ENCODE results near the gene ZNF701. TPM values are rescaled to one million over a fixed set of nuclear protein-coding genes. Genes with fewer than 3 reads are reported as not detected.
"Not testable (repeated sequence)": the region's sequence is repeated elsewhere in the genome, so short reads cannot be mapped to it uniquely, and the experiment has no call there.

ZNF701 gene
- total RNA-seq, 1 donor from 2014 or later: 21.6 TPM

GRCh38 chr19:52541608-52542007 is 28.5 kb upstream of the ZNF701 start:
- no peak overlapping the region for H3K27ac ChIP-seq
- H3K4me1 ChIP-seq: no peaks in the 10 kb centered on the region
- no peaks in the 10 kb centered on the region for H3K27me3 ChIP-seq (ENCODE audit: low read depth)
- no peak overlapping the region for H3K4me3 ChIP-seq
- intact Hi-C loops (cut with DNase I): no loop called here
- TF ChIP-seq CTCF (IDR thresholded peaks at IDR 0.05): no peak
- peaks cover 33% of the 10 kb centered on the region for H3K36me3 ChIP-seq
- no peak for ATAC-seq
- no peak for DNase-seq
- H3K9me3 ChIP-seq: peaks cover 3% of the 10 kb centered on the region

- peaks cover 43% of the 10 kb centered on the region for H3K36me3 ChIP-seq
- H3K27me3 ChIP-seq (ENCODE audit: low read depth); ATAC-seq; H3K9me3 ChIP-seq; H3K4me1 ChIP-seq; intact Hi-C loops (cut with DNase I); H3K4me3 ChIP-seq; DNase-seq; H3K27ac ChIP-seq: not testable (repeated sequence)
These were observed 27.5 kb upstream of the ZNF701 start for GRCh38 chr19:52542541-52542940.

GRCh38 chr19:52542984-52543664 is 27.0 kb upstream of the ZNF701 start:
- Histone ChIP-seq H3K4me3 (no peak overlapping the region), H3K27ac (no peak overlapping the region), H3K4me1 (no peaks in the 10 kb centered on the region), H3K9me3 (peaks cover 9% of the 10 kb centered on the region), H3K27me3 (ENCODE audit: low read depth) (no peaks in the 10 kb centered on the region), H3K36me3 (peaks cover 46% of the 10 kb centered on the region)
- no peak for TF ChIP-seq CTCF (IDR thresholded peaks at IDR 0.05)
- ATAC-seq: no peak
- intact Hi-C loops (cut with DNase I): no loop called here
- no peak for DNase-seq

- no peak overlapping the region for H3K4me3 ChIP-seq
- TF ChIP-seq CTCF (IDR thresholded peaks at IDR 0.05): no peak
- no peaks in the 10 kb centered on the region for H3K4me1 ChIP-seq
- intact Hi-C loops (cut with DNase I): no loop called here
- DNase-seq (no peak), ATAC-seq (no peak)
- peaks cover 51% of the 10 kb centered on the region for H3K36me3 ChIP-seq
- H3K27me3 ChIP-seq (ENCODE audit: low read depth): no peaks in the 10 kb centered on the region
- H3K27ac ChIP-seq: no peak overlapping the region
- peaks cover 98% of the 10 kb centered on the region for H3K9me3 ChIP-seq
These were observed 15.7 kb upstream of the ZNF701 start for GRCh38 chr19:52554216-52554971.

GRCh38 chr19:52557231-52557995 is 12.7 kb upstream of the ZNF701 start:
- no peak for DNase-seq
- H3K36me3 ChIP-seq: peaks cover 33% of the 10 kb centered on the region
- ATAC-seq: no peak

GRCh38 chr19:52558732-52559445 is 11.2 kb upstream of the ZNF701 start:
- H3K27ac ChIP-seq; H3K4me1 ChIP-seq; ATAC-seq; DNase-seq; intact Hi-C loops (cut with DNase I); H3K27me3 ChIP-seq (ENCODE audit: low read depth); H3K4me3 ChIP-seq: not testable (repeated sequence)
- Histone ChIP-seq H3K36me3 (peaks cover 18% of the 10 kb centered on the region), H3K9me3 (peaks cover 92% of the 10 kb centered on the region)

More at GRCh38 chr19:52557231-52557995, 12.7 kb upstream of the ZNF701 start:
- H3K27me3 ChIP-seq (ENCODE audit: low read depth): no peaks in the 10 kb centered on the region
- no peak overlapping the region for H3K4me3 ChIP-seq
- no peak overlapping the region for H3K27ac ChIP-seq
- peaks cover 92% of the 10 kb centered on the region for H3K9me3 ChIP-seq
- intact Hi-C loops (cut with DNase I): no loop called here
- TF ChIP-seq CTCF (IDR thresholded peaks at IDR 0.05): no peak
- H3K4me1 ChIP-seq: no peaks in the 10 kb centered on the region

- DNase-seq; H3K36me3 ChIP-seq; H3K27ac ChIP-seq; ATAC-seq; H3K4me1 ChIP-seq; H3K27me3 ChIP-seq (ENCODE audit: low read depth); intact Hi-C loops (cut with DNase I); H3K4me3 ChIP-seq: not testable (repeated sequence)
- H3K9me3 ChIP-seq: peaks cover 91% of the 10 kb centered on the region
These were observed 8.5 kb upstream of the ZNF701 start for GRCh38 chr19:52561611-52562010.

All from lower lobe of right lung (tissue), 2 donors.